ENCODE results near the gene TAS2R16. TPM values are rescaled to one million over a fixed set of nuclear protein-coding genes. Genes with fewer than 3 reads are reported as not detected.

The TAS2R16 gene
- total RNA-seq, 1 experiment from 2014 or later: not detected

GRCh38 chr7:123039269-123039668, 43.8 kb upstream of the TAS2R16 start:
- intact Hi-C loops (cut with micrococcal nuclease): no loop called here
- no peak for DNase-seq
- ChIA-PET POLR2A (ENCODE audit: unreplicated experiment) (no interaction called here), CTCF (no interaction called here)
- H3K27ac ChIP-seq (ENCODE audit: low read length): no peak overlapping the region
- H3K4me1 ChIP-seq (ENCODE audit: insufficient read depth, low read length): no peaks in the 10 kb centered on the region
- TF ChIP-seq CTCF (conservative IDR thresholded peaks at IDR 0.05; ENCODE audit: low read depth, low read length) (no peak), EZH2phosphoT487 (IDR thresholded peaks at IDR 0.05; ENCODE audit: borderline replicate concordance, low read length) (no peak), EZH2 (IDR thresholded peaks at IDR 0.05; ENCODE audit: low read length, unreplicated experiment) (no peak)
- H3K27me3 ChIP-seq (ENCODE audit: low read length): no peaks in the 10 kb centered on the region
- no peak overlapping the region for H3K4me2 ChIP-seq (ENCODE audit: low read length)
- H3F3A ChIP-seq (ENCODE audit: low read length, unreplicated experiment): no peaks in the 10 kb centered on the region
- H3K36me3 ChIP-seq (ENCODE audit: low read depth, low read length): no peaks in the 10 kb centered on the region
- no peaks in the 10 kb centered on the region for H3K9me3 ChIP-seq (ENCODE audit: low read length)
- no TSS peak for BruUV-seq (replicated peaks)
- no peak overlapping the region for H3K4me3 ChIP-seq (ENCODE audit: low read length)
- no peaks in the 10 kb centered on the region for H4K20me1 ChIP-seq (ENCODE audit: low read length)
- H3K79me2 ChIP-seq (ENCODE audit: low read length): no peaks in the 10 kb centered on the region
- H3K9me2 ChIP-seq (replicated peaks; ENCODE audit: low read length): no peaks in the 10 kb centered on the region
- H3K9ac ChIP-seq (ENCODE audit: low read length): no peak overlapping the region
- ATAC-seq: no peak
- H2AFZ ChIP-seq (ENCODE audit: low read length): no peak overlapping the region

- no peaks in the 10 kb centered on the region for H3K4me1 ChIP-seq (ENCODE audit: insufficient read depth, low read length)
- POLR2A ChIA-PET (ENCODE audit: unreplicated experiment): no interaction called here
- no peak for DNase-seq
- TF ChIP-seq CTCF (conservative IDR thresholded peaks at IDR 0.05; ENCODE audit: low read depth, low read length): no peak
- no peak for TF ChIP-seq EZH2phosphoT487 (IDR thresholded peaks at IDR 0.05; ENCODE audit: borderline replicate concordance, low read length)
- TF ChIP-seq EZH2 (IDR thresholded peaks at IDR 0.05; ENCODE audit: low read length, unreplicated experiment): no peak
- no peak overlapping the region for H2AFZ ChIP-seq (ENCODE audit: low read length)
- no peaks in the 10 kb centered on the region for H3K9me3 ChIP-seq (ENCODE audit: low read length)
- BruUV-seq (replicated peaks): no TSS peak
- ATAC-seq: no peak
- H3K79me2 ChIP-seq (ENCODE audit: low read length): no peaks in the 10 kb centered on the region
- CTCF ChIA-PET: no interaction called here
- H3K4me3 ChIP-seq (ENCODE audit: low read length): no peak overlapping the region
- H3K27me3 ChIP-seq (ENCODE audit: low read length): no peaks in the 10 kb centered on the region
- no peaks in the 10 kb centered on the region for H3K36me3 ChIP-seq (ENCODE audit: low read depth, low read length)
- intact Hi-C loops (cut with micrococcal nuclease): no loop called here
- no peaks in the 10 kb centered on the region for H3F3A ChIP-seq (ENCODE audit: low read length, unreplicated experiment)
- H3K27ac ChIP-seq (ENCODE audit: low read length): no peak overlapping the region
- no peak overlapping the region for H3K9ac ChIP-seq (ENCODE audit: low read length)
- H3K4me2 ChIP-seq (ENCODE audit: low read length): no peak overlapping the region
- no peaks in the 10 kb centered on the region for H3K9me2 ChIP-seq (replicated peaks; ENCODE audit: low read length)
- H4K20me1 ChIP-seq (ENCODE audit: low read length): no peaks in the 10 kb centered on the region
These were observed 38.6 kb upstream of the TAS2R16 start for GRCh38 chr7:123034106-123034505.

GRCh38 chr7:123030631-123031030, 35.1 kb upstream of the TAS2R16 start:
- Histone ChIP-seq H3K9me3 (ENCODE audit: low read length) (no peaks in the 10 kb centered on the region), H3K9me2 (replicated peaks; ENCODE audit: low read length) (no peaks in the 10 kb centered on the region), H3K27me3 (ENCODE audit: low read length) (no peaks in the 10 kb centered on the region), H3K9ac (ENCODE audit: low read length) (no peak overlapping the region), H2AFZ (ENCODE audit: low read length) (no peak overlapping the region), H3K36me3 (ENCODE audit: low read depth, low read length) (no peaks in the 10 kb centered on the region), H3K4me3 (ENCODE audit: low read length) (no peak overlapping the region), H3K79me2 (ENCODE audit: low read length) (no peaks in the 10 kb centered on the region), H3F3A (ENCODE audit: low read length, unreplicated experiment) (no peaks in the 10 kb centered on the region), H3K27ac (ENCODE audit: low read length) (no peak overlapping the region), H4K20me1 (ENCODE audit: low read length) (no peaks in the 10 kb centered on the region), H3K4me1 (ENCODE audit: insufficient read depth, low read length) (0 out of 2 replicates have a peak, but pooled peaks cover 5% of the 10 kb centered on the region), H3K4me2 (ENCODE audit: low read length) (no peak overlapping the region)
- ChIA-PET CTCF (no interaction called here), POLR2A (ENCODE audit: unreplicated experiment) (no interaction called here)
- no TSS peak for BruUV-seq (replicated peaks)
- TF ChIP-seq EZH2 (IDR thresholded peaks at IDR 0.05; ENCODE audit: low read length, unreplicated experiment): no peak
- TF ChIP-seq EZH2phosphoT487 (IDR thresholded peaks at IDR 0.05; ENCODE audit: borderline replicate concordance, low read length): no peak
- no peak for TF ChIP-seq CTCF (conservative IDR thresholded peaks at IDR 0.05; ENCODE audit: low read depth, low read length)
- DNase-seq (no peak), ATAC-seq (no peak)
- intact Hi-C loops (cut with micrococcal nuclease): no loop called here

All from PC-3 (cell line).